Measurements from ENCODE around the gene IFNL1. TPM values are rescaled to one million over a fixed set of nuclear protein-coding genes. Genes with fewer than 3 reads are reported as not detected.

Gene IFNL1
- total RNA-seq, 6 donors from 2014 or later, result not detected

DNA sequence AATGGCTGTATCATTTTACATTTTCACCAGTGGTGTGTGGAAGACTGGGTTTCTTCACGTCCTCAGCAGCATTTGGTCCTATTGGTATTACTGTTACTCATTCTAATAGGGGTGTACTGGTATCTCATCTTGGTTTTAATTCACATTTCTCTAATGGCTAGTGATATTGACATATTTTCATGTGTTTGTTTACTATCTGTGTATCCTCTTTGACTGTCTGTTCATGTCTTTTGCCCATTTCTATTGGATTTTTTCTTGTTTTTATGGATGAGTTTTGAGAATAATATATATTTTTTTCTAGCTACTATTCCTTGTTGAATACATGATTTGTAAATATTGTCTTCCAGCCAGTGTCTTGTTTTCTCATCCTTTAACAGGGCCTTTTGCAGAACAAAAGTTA is 14.2 kb upstream of the IFNL1 start:
- WGBS, 2 donors, result 50 to 62% methylated on average over 1 of the region's 1 CpG
- Histone ChIP-seq H3K27me3 (no peaks in the 10 kb centered on the region), H3K27ac (no peak overlapping the region), H3K4me3 (no peak overlapping the region), H3K4me1 (no peaks in the 10 kb centered on the region), H3K36me3 (no peaks in the 10 kb centered on the region), H3K9me3 (no peaks in the 10 kb centered on the region)
- no peak for ATAC-seq (ENCODE audit: low FRiP score in 2 of 2)
- no peak for DNase-seq
- TF ChIP-seq EP300 (IDR thresholded peaks at IDR 0.05), result no peak
- TF ChIP-seq POLR2AphosphoS5 (IDR thresholded peaks at IDR 0.05), result no peak
- no peak for TF ChIP-seq POLR2A (IDR thresholded peaks at IDR 0.05)
- TF ChIP-seq, protein P1, sequence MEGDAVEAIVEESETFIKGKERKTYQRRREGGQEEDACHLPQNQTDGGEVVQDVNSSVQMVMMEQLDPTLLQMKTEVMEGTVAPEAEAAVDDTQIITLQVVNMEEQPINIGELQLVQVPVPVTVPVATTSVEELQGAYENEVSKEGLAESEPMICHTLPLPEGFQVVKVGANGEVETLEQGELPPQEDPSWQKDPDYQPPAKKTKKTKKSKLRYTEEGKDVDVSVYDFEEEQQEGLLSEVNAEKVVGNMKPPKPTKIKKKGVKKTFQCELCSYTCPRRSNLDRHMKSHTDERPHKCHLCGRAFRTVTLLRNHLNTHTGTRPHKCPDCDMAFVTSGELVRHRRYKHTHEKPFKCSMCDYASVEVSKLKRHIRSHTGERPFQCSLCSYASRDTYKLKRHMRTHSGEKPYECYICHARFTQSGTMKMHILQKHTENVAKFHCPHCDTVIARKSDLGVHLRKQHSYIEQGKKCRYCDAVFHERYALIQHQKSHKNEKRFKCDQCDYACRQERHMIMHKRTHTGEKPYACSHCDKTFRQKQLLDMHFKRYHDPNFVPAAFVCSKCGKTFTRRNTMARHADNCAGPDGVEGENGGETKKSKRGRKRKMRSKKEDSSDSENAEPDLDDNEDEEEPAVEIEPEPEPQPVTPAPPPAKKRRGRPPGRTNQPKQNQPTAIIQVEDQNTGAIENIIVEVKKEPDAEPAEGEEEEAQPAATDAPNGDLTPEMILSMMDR (IDR thresholded peaks at IDR 0.05), result no peak

GRCh38 chr19:39284032-39284431 is 12.2 kb upstream of the IFNL1 start:
- H3K27ac ChIP-seq, result no peak overlapping the region

DNA sequence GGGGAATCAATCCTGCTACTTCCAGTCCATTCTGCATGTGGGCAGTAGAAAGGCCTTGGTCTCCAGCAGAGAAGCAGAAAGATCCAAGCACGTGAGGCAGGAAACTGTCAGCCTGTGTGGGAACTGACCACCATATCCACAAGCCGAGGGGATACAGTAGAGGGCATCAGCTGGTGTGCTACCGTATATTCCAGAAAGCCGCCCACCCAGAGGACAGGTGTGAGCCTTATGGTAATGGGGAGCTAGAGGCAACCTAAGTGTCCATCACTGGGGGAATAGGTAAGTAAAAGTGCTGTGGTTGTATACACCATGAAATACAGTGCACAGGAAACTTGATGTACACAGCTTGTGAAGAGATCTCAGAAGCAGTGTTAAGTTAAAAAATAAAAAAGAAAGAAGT is 2.8 kb upstream of the IFNL1 start:
- 58 to 60% methylated on average over 4 of the region's 4 CpGs for WGBS, 2 donors

More at GRCh38 chr19:39284032-39284431, 12.2 kb upstream of the IFNL1 start:
- no peaks in the 10 kb centered on the region for H3K4me1 ChIP-seq
- H3K9me3 ChIP-seq, result no peaks in the 10 kb centered on the region
- ATAC-seq (ENCODE audit: low FRiP score in 2 of 2) (no peak), DNase-seq (no peak)
- H3K27me3 ChIP-seq, result no peaks in the 10 kb centered on the region
- H3K36me3 ChIP-seq, result no peaks in the 10 kb centered on the region
- 76 to 83% methylated on average over 1 of the region's 1 CpG for whole genome bisulfite sequencing, 2 donors
- TF ChIP-seq POLR2A (IDR thresholded peaks at IDR 0.05) (no peak), EP300 (IDR thresholded peaks at IDR 0.05) (no peak), POLR2AphosphoS5 (IDR thresholded peaks at IDR 0.05) (no peak)
- TF ChIP-seq, protein P1 (IDR thresholded peaks at IDR 0.05), result no peak
- no peak overlapping the region for H3K4me3 ChIP-seq

DNA sequence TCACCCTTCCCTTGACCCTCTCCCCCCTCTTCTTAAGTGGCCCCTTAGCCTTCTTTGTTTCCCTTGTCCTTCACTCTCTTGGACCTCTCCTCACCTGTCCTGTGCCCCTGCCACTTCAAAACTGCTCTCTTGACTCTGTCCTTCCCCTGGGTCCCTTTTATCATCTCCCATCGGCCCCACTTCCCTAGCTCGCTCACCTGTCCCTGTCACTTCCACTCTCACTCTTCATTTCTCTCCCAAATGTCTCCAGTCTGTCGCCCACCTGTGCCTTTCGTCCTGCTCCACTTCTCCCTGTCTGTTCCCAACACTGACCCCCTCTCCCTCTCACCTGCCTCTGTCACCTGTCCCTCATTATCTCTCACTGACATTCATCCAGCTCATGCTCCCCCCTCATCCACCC is 699 bp downstream of the IFNL1 start:
- Histone ChIP-seq H3K4me3 (no peak overlapping the region), H3K27me3 (no peaks in the 10 kb centered on the region), H3K36me3 (no peaks in the 10 kb centered on the region), H3K9me3 (no peaks in the 10 kb centered on the region), H3K4me1 (no peaks in the 10 kb centered on the region), H3K27ac (no peak overlapping the region)
- TF ChIP-seq POLR2AphosphoS5 (IDR thresholded peaks at IDR 0.05) (no peak), EP300 (IDR thresholded peaks at IDR 0.05) (no peak), POLR2A (IDR thresholded peaks at IDR 0.05) (no peak)
- TF ChIP-seq, protein P1 (IDR thresholded peaks at IDR 0.05), result no peak
- ATAC-seq (ENCODE audit: low FRiP score in 2 of 2), result no peak
- DNase-seq, result no peak
- 83 to 88% methylated on average over 4 of the region's 4 CpGs for WGBS, 2 donors

More for the DNA sequence above, 2.8 kb upstream of the IFNL1 start:
- Histone ChIP-seq H3K4me1 (no peaks in the 10 kb centered on the region), H3K4me3 (no peak overlapping the region), H3K27ac (no peak overlapping the region), H3K9me3 (no peaks in the 10 kb centered on the region), H3K27me3 (no peaks in the 10 kb centered on the region), H3K36me3 (no peaks in the 10 kb centered on the region)
- DNase-seq, result no peak
- no peak for ATAC-seq (ENCODE audit: low FRiP score in 2 of 2)
- TF ChIP-seq EP300 (IDR thresholded peaks at IDR 0.05) (no peak), POLR2AphosphoS5 (IDR thresholded peaks at IDR 0.05) (no peak), POLR2A (IDR thresholded peaks at IDR 0.05) (no peak)
- TF ChIP-seq, protein P1 (IDR thresholded peaks at IDR 0.05), result no peak

- 54 to 57% methylated on average over 14 to 16 of the region's 17 CpGs for WGBS, 2 donors
- DNase-seq, result peak; percentile 42 to 79
- peak; percentile 46 to 73 for ATAC-seq (ENCODE audit: low FRiP score in 2 of 2)
Observed at GRCh38 chr19:39297931-39298634, 1.9 kb downstream of the IFNL1 start.

More at GRCh38 chr19:39297931-39298634, 1.9 kb downstream of the IFNL1 start:
- Histone ChIP-seq H3K9me3 (no peaks in the 10 kb centered on the region), H3K27ac (no peak overlapping the region), H3K4me1 (no peaks in the 10 kb centered on the region), H3K4me3 (no peak overlapping the region), H3K27me3 (no peaks in the 10 kb centered on the region), H3K36me3 (no peaks in the 10 kb centered on the region)
- no peak for TF ChIP-seq EP300 (IDR thresholded peaks at IDR 0.05)
- TF ChIP-seq, protein P1 (IDR thresholded peaks at IDR 0.05), result no peak
- TF ChIP-seq POLR2AphosphoS5 (IDR thresholded peaks at IDR 0.05), result no peak
- TF ChIP-seq POLR2A (IDR thresholded peaks at IDR 0.05), result no peak
